ENCODE measurements around the gene RAB40C. TPM values are rescaled to one million over a fixed set of nuclear protein-coding genes. Genes with fewer than 3 reads are reported as not detected.

RAB40C gene
- total and polyA plus RNA-seq, 2 donors from 2014 or later, result 18.1 to 24.0 TPM

DNA sequence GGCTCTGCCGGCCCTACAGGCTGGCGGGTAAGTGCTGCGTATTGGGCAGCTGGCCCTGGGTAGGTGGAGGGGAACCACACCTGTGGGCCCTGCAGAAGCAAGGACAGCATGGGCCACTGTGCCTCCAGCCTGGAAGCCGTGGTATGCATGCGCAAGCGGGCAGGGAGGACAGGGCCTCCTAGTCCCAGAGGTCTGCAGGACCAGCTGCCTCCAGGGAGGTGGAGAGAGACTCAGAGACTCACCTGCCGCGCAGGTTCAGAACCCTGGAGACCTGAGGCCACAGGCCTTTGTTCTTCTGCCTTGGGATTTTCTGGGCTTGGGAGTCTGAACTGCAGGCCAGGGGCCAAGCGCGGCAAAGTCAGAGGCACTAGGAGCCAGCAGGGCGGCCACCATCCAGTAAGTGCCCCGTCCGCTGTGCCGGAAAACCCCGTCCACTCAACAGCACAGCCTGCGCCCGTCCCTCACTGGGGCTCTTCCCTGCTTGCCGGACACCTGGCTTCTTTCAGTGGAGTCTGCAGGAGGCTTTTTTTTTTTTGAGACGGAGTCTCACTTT lies 8.8 kb upstream of the RAB40C start:
- FAIRE-seq (no peak), DNase-seq (peak in 1 of 5 donors; percentile 34)
- TF ChIP-seq, protein P1, sequence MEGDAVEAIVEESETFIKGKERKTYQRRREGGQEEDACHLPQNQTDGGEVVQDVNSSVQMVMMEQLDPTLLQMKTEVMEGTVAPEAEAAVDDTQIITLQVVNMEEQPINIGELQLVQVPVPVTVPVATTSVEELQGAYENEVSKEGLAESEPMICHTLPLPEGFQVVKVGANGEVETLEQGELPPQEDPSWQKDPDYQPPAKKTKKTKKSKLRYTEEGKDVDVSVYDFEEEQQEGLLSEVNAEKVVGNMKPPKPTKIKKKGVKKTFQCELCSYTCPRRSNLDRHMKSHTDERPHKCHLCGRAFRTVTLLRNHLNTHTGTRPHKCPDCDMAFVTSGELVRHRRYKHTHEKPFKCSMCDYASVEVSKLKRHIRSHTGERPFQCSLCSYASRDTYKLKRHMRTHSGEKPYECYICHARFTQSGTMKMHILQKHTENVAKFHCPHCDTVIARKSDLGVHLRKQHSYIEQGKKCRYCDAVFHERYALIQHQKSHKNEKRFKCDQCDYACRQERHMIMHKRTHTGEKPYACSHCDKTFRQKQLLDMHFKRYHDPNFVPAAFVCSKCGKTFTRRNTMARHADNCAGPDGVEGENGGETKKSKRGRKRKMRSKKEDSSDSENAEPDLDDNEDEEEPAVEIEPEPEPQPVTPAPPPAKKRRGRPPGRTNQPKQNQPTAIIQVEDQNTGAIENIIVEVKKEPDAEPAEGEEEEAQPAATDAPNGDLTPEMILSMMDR (IDR thresholded peaks at IDR 0.05; ENCODE audit: borderline replicate concordance, extremely low read depth, insufficient read depth), result no peak
- Histone ChIP-seq H3K4me1 (ENCODE audit: control insufficient read depth in 2 of 3, insufficient read depth in 2 of 3, low read depth in 1 of 3, low read length in 3 of 3) (peaks cover 0 to 2% (median 0%) of the 10 kb centered on the region in 3 donors), H3K9ac (ENCODE audit: low read length in 3 of 3) (no peak overlapping the region), H3K27ac (ENCODE audit: low read depth in 2 of 2, low read length in 2 of 2) (no peak overlapping the region), H3K9me3 (ENCODE audit: control insufficient read depth in 2 of 3, insufficient read depth in 1 of 3, low read length in 3 of 3) (no peaks in the 10 kb centered on the region), H3K27me3 (ENCODE audit: control insufficient read depth, insufficient read depth, low read length) (no peaks in the 10 kb centered on the region), H3K36me3 (ENCODE audit: control insufficient read depth in 2 of 3, insufficient read depth in 3 of 3, low read length in 3 of 3) (no peaks in the 10 kb centered on the region), H3K4me3 (ENCODE audit: low read length in 3 of 3) (no peak overlapping the region)
- intact Hi-C loops (cut with DNase I), result no loop called here

DNA sequence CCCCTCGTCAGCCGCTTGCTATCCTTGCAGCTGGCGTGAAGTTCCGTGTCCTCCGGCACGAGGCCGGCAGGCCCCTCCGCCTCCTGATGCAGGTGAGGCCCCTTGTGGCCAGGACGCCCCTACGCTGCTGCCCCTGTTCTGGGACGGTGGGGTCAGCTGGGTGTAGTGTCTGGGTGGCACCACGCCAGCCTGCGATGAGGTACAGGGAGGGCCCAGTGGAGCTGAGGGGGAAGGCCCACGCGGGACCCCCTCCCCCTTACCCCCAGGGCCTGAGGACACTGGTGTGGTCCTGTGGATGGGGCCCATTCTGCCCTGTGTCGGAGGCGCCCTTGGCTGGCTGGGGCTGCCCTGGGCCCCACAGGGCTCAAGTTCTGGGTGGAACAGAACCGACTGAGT lies 7.7 kb upstream of the RAB40C start:
- no peaks in the 10 kb centered on the region for H3K27me3 ChIP-seq (ENCODE audit: control insufficient read depth, insufficient read depth, low read length)
- intact Hi-C loops (cut with DNase I), result no loop called here
- H3K36me3 ChIP-seq (ENCODE audit: control insufficient read depth in 2 of 3, insufficient read depth in 3 of 3, low read length in 3 of 3), result no peaks in the 10 kb centered on the region
- peaks cover 0 to 9% (median 4%) of the 10 kb centered on the region in 3 donors for H3K4me1 ChIP-seq (ENCODE audit: control insufficient read depth in 2 of 3, insufficient read depth in 2 of 3, low read depth in 1 of 3, low read length in 3 of 3)
- no peak overlapping the region for H3K9ac ChIP-seq (ENCODE audit: low read length in 3 of 3)
- H3K9me3 ChIP-seq (ENCODE audit: control insufficient read depth in 2 of 3, insufficient read depth in 1 of 3, low read length in 3 of 3), result no peaks in the 10 kb centered on the region
- no peak overlapping the region for H3K4me3 ChIP-seq (ENCODE audit: low read length in 3 of 3)
- no peak overlapping the region for H3K27ac ChIP-seq (ENCODE audit: low read depth in 2 of 2, low read length in 2 of 2)
- FAIRE-seq (no peak), DNase-seq (no peak)
- TF ChIP-seq, protein P1 (IDR thresholded peaks at IDR 0.05; ENCODE audit: borderline replicate concordance, extremely low read depth, insufficient read depth), result no peak

DNA sequence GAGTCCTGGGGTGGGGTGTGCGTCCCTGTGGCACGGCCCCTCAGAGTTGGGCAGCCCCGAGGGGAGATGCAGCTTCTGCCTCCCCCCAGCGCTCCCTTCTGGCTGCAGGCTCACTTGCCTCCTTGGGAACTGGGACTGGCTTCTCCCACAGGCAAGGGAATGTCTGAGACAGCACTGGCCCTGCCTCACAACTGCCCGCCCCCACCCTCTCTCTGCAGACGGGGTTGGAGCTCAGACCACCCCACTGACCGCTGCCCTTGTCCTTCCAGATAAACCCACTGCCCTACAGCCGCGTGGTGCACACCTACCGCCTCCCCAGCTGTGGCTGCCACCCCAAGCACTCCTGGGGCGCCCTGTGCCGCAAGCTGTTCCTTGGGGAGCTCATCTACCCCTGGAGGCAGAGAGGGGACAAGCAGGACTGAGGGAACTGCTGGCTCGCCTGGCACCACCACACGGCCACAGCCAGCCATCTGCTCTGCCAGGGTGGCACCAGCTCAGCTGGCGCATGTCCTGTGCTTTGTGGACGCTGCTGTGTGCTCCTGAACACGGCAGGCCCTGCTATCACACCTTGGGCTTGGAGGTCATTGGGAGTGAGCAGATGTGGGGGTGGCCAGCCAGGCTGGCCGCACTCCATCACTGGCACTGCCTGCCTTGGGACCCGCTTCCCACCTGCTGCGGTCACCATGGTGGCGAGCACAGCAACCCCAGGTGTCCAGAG lies 7.1 kb upstream of the RAB40C start:
- intact Hi-C loops (cut with DNase I), result no loop called here
- Histone ChIP-seq H3K4me3 (ENCODE audit: low read length in 3 of 3) (no peak overlapping the region), H3K4me1 (ENCODE audit: control insufficient read depth in 2 of 3, insufficient read depth in 2 of 3, low read depth in 1 of 3, low read length in 3 of 3) (peaks cover 0 to 9% (median 8%) of the 10 kb centered on the region in 3 donors), H3K36me3 (ENCODE audit: control insufficient read depth in 2 of 3, insufficient read depth in 3 of 3, low read length in 3 of 3) (no peaks in the 10 kb centered on the region), H3K9me3 (ENCODE audit: control insufficient read depth in 2 of 3, insufficient read depth in 1 of 3, low read length in 3 of 3) (no peaks in the 10 kb centered on the region), H3K27ac (ENCODE audit: low read depth in 2 of 2, low read length in 2 of 2) (no peak overlapping the region), H3K27me3 (ENCODE audit: control insufficient read depth, insufficient read depth, low read length) (no peaks in the 10 kb centered on the region), H3K9ac (ENCODE audit: low read length in 3 of 3) (no peak overlapping the region)
- DNase-seq, result peak in 1 of 5 donors; percentile 52
- FAIRE-seq, result no peak
- TF ChIP-seq, protein P1 (IDR thresholded peaks at IDR 0.05; ENCODE audit: borderline replicate concordance, extremely low read depth, insufficient read depth), result no peak

Data from kidney (tissue), 14 donors.